KMS-11 (cell line): ENCODE results near the gene ST7L.
"Not testable (repeated sequence)": the region's sequence is repeated elsewhere in the genome, so short reads cannot be mapped to it uniquely, and the experiment has no call there.

Experiments
- H2AFZ ChIP-seq: fragments of 200-600 bp; sonication (generic); 2 replicates; pipeline ENCODE4 v1.6.1; 2016; ENCODE audit warnings: antibody characterized with exemption, mixed run types, low read depth
- H3K27ac ChIP-seq: fragments of 200-600 bp; sonication (generic); 2 replicates; pipeline ENCODE4 v1.6.1; 2016; ENCODE audit warnings: mild to moderate bottlenecking, mixed run types
- H3K27me3 ChIP-seq: fragments of 200-600 bp; sonication (generic); 2 replicates; pipeline ENCODE4 v1.6.1; 2017; ENCODE audit warnings: mild to moderate bottlenecking, low read depth, mixed run types, moderate library complexity; ENCODE audit not compliant: insufficient read depth
- H3K36me3 ChIP-seq: fragments of 200-600 bp; sonication (generic); 2 replicates; pipeline ENCODE4 v1.6.1; 2017; ENCODE audit warnings: mild to moderate bottlenecking, mixed run types; ENCODE audit not compliant: insufficient read depth
- H3K4me1 ChIP-seq: fragments of 200-600 bp; sonication (generic); 2 replicates; pipeline ENCODE4 v1.6.1; 2016; ENCODE audit warnings: mild to moderate bottlenecking, low read depth, mixed run types; ENCODE audit not compliant: poor library complexity, severe bottlenecking
- H3K4me2 ChIP-seq: fragments of 200-600 bp; sonication (generic); 2 replicates; pipeline ENCODE4 v1.7.0; 2016; ENCODE audit warnings: mild to moderate bottlenecking, mixed run types
- H3K4me3 ChIP-seq: fragments of 200-600 bp; sonication (generic); IDR thresholded peaks from 2 replicates; pipeline ENCODE4 v1.6.1; 2017; ENCODE audit warnings: low read depth, low read length, mixed read lengths; ENCODE audit not compliant: insufficient read depth
- H3K79me2 ChIP-seq: fragments of 200-600 bp; sonication (generic); 2 replicates; pipeline ENCODE4 v1.6.1; 2016; ENCODE audit warnings: low read depth, mixed run types; ENCODE audit not compliant: insufficient read depth
- H3K9ac ChIP-seq: fragments of 200-600 bp; sonication (generic); 2 replicates; pipeline ENCODE4 v1.6.1; 2016; ENCODE audit warnings: mild to moderate bottlenecking, mixed run types
- H4K20me1 ChIP-seq: fragments of 200-600 bp; sonication (generic); 2 replicates; pipeline ENCODE4 v1.6.1; 2016; ENCODE audit warnings: mild to moderate bottlenecking, mixed run types; ENCODE audit not compliant: insufficient read depth
- TF ChIP-seq, protein P1 (sequence below): fragments of 200-600 bp; sonication (generic); conservative IDR thresholded peaks from 2 replicates; pipeline ENCODE4 v1.6.1; 2017; ENCODE audit warnings: low read depth, mild to moderate bottlenecking, antibody characterized with exemption, low read length, moderate library complexity, mixed read lengths

ST7L gene

DNA sequence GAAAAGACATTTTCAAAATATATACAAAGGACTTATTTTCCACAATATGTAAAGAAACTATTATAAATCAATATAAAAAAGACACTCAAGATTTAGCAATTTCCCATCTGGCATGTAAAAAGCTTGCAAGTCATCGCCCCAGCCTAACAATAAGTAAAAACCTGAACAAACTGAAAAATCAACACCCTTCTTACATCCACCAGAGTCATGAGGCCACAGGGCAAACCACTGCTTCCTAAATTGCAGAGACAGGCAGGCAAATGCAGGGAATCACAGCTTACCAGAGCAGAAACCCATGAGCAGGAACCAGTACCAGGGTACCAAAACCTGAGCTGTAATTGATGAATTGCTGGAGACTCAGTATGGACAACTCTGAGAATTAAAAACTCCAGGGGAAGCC, 126.9 kb downstream of the ST7L start:
- TF ChIP-seq, protein P1, sequence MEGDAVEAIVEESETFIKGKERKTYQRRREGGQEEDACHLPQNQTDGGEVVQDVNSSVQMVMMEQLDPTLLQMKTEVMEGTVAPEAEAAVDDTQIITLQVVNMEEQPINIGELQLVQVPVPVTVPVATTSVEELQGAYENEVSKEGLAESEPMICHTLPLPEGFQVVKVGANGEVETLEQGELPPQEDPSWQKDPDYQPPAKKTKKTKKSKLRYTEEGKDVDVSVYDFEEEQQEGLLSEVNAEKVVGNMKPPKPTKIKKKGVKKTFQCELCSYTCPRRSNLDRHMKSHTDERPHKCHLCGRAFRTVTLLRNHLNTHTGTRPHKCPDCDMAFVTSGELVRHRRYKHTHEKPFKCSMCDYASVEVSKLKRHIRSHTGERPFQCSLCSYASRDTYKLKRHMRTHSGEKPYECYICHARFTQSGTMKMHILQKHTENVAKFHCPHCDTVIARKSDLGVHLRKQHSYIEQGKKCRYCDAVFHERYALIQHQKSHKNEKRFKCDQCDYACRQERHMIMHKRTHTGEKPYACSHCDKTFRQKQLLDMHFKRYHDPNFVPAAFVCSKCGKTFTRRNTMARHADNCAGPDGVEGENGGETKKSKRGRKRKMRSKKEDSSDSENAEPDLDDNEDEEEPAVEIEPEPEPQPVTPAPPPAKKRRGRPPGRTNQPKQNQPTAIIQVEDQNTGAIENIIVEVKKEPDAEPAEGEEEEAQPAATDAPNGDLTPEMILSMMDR, result no peak
- Histone ChIP-seq H3K27me3 (no peaks in the 10 kb centered on the region), H2AFZ (no peak overlapping the region), H3K36me3 (no peaks in the 10 kb centered on the region), H3K4me3 (no peak overlapping the region), H4K20me1 (no peaks in the 10 kb centered on the region), H3K4me1 (no peaks in the 10 kb centered on the region), H3K27ac (no peak overlapping the region), H3K79me2 (no peaks in the 10 kb centered on the region), H3K4me2 (no peak overlapping the region), H3K9ac (no peak overlapping the region)

DNA sequence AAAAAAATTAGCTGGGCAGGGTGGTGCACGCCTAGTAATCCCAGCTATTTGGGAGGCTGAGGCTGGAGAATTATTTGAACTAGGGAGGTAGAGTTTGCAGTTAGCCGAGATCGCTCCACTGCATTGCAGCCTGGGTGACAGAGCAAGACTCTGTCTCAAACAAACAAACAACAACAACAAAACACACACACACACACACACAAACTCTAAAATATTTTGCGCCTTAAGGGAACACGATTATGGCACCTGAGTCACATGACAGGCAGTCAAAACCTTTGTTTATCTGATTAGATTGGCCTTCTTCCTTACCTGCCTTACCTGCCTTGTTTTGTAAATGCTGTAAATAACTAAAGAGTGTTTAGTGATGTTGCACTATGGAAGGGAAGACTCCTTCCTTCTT, 130.8 kb downstream of the ST7L start:
- no peaks in the 10 kb centered on the region for H3K79me2 ChIP-seq
- TF ChIP-seq, protein P1, result no peak
- no peaks in the 10 kb centered on the region for H3K36me3 ChIP-seq
- H4K20me1 ChIP-seq, result no peaks in the 10 kb centered on the region
- H3K4me1 ChIP-seq, result no peaks in the 10 kb centered on the region
- no peak overlapping the region for H3K9ac ChIP-seq
- H3K4me3 ChIP-seq, result no peak overlapping the region
- no peak overlapping the region for H3K27ac ChIP-seq
- H3K27me3 ChIP-seq, result no peaks in the 10 kb centered on the region
- H2AFZ ChIP-seq, result no peak overlapping the region
- H3K4me2 ChIP-seq, result no peak overlapping the region

DNA sequence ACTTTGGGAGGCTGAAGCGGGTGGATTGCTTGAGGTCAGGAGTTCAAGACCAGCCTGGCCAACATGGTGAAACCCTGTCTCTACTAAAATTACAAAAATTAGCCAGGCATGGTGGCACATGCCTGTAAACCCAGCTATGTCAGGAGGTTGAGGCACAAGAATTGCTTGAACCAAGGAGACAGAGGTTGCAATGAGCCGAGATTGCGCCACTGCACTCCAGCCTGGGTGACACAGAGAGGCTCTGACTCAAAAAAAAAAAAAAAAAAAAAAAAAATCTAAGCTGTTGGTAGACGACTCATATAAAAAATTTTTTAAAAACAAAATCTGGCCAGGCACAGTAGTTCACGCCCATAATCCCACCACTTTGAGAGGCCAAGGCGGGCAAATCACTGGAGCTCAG, 131.3 kb downstream of the ST7L start:
- not testable (repeated sequence) for H3K79me2 ChIP-seq, H2AFZ ChIP-seq, H3K27me3 ChIP-seq, H3K4me1 ChIP-seq, H3K27ac ChIP-seq, H3K4me2 ChIP-seq, H3K9ac ChIP-seq, H3K36me3 ChIP-seq, H3K4me3 ChIP-seq, H4K20me1 ChIP-seq

DNA sequence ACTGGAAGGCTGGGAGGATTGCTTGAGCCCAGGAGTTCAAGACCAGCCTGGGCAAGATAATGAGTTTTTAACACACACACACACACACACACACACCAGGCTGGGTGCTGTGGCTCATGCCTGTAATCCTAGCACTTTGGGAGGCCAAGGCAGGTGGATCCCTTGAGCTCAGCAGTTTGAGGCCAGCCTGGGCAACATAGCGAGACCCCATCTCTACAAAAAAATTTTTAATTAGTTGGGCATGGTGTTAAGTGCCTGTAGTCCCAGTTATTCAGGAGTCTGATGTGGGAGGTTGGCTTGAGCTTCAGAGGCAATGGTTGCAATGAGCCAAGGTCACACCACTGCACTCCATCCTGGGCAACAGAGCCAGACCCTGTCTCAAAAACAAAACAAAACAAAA, 132.9 kb downstream of the ST7L start:
- not testable (repeated sequence) for H3K4me2 ChIP-seq, H2AFZ ChIP-seq, H3K4me3 ChIP-seq, H3K36me3 ChIP-seq, H3K79me2 ChIP-seq, H3K27ac ChIP-seq, H3K4me1 ChIP-seq, H4K20me1 ChIP-seq, H3K9ac ChIP-seq, H3K27me3 ChIP-seq

DNA sequence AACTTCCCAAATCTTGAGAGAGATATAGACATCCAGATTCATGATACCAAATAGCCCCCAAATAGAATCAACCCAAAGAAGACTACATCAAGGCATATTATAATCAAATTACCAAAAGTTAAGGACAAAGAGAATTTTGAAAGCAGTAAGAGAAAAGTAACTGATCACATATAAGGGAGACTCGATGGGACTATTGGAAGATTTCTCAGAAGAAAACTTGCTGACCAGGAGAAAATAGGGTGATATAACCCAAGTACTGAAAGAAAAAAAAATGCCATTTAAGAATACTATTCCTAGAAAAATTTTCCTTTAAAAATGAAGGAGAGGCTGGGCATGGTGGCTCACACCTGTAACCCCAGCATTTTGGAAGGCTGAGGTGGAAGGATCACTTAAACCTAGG, 140.6 kb downstream of the ST7L start:
- Histone ChIP-seq H2AFZ (no peak overlapping the region), H3K4me3 (no peak overlapping the region), H3K27ac (no peak overlapping the region), H3K36me3 (no peaks in the 10 kb centered on the region), H3K9ac (no peak overlapping the region), H3K27me3 (no peaks in the 10 kb centered on the region), H4K20me1 (no peaks in the 10 kb centered on the region), H3K4me2 (no peak overlapping the region), H3K79me2 (no peaks in the 10 kb centered on the region), H3K4me1 (no peaks in the 10 kb centered on the region)
- TF ChIP-seq, protein P1, result no peak
